A549 (cell line): ENCODE data around the gene NRIP2.

Source experiments
- BHLHE40 ChIP-seq: IDR thresholded peaks from 2 replicates; pipeline ENCODE4 v1.6.1; 2012; ENCODE audit warnings: low read depth, low read length, inconsistent platforms
- CEBPB ChIP-seq, 2 experiments: fragments of >200 bp in 1 of 2; sonication (Bioruptor Twin) in 1 of 2; formaldehyde crosslinking in 1 of 2; IDR thresholded peaks; 2 replicates each; pipeline ENCODE4 v1.6.1; 2012 to 2016
- ESRRA ChIP-seq: fragments of 150-350 bp; IDR thresholded peaks from 2 replicates; pipeline ENCODE4 v1.6.1; 2014; ENCODE audit warnings: mild to moderate bottlenecking, low read length, borderline replicate concordance
- PHF8 ChIP-seq: fragments of 200-600 bp; sonication (generic); IDR thresholded peaks from 2 replicates; pipeline ENCODE4 v1.6.1; 2016; ENCODE audit warnings: low read depth, mild to moderate bottlenecking, antibody characterized with exemption, moderate library complexity, borderline replicate concordance
- POLR2A ChIP-seq: IDR thresholded peaks from 2 replicates; pipeline ENCODE4 v1.6.1; 2012; ENCODE audit warnings: mild to moderate bottlenecking, low read length
- RAD21 ChIP-seq, 2 experiments: fragments of >200 bp in 1 of 2; sonication (Bioruptor Twin) in 1 of 2; formaldehyde crosslinking in 1 of 2; IDR thresholded peaks in 1 of 2; conservative IDR thresholded peaks in 1 of 2; 2 replicates in 1 of 2; 3 replicates in 1 of 2; pipeline ENCODE4 v1.6.1; 2012 to 2018; ENCODE audit warnings: inconsistent platforms in 1 of 2
- SMC3 ChIP-seq: fragments of >200 bp; sonication (Bioruptor Twin); formaldehyde crosslinking; IDR thresholded peaks from 3 replicates; pipeline ENCODE4 v1.6.1; 2018; ENCODE audit warnings: inconsistent platforms
- TF ChIP-seq, protein P1 (sequence below): fragments of >200 bp; sonication (Bioruptor Twin); formaldehyde crosslinking; IDR thresholded peaks from 3 replicates; pipeline ENCODE4 v1.5.1; 2016
- TF ChIP-seq, protein P2 (sequence below): fragments of 200-600 bp; sonication (generic); IDR thresholded peaks from 2 replicates; pipeline ENCODE4 v1.6.1; 2016; ENCODE audit warnings: antibody characterized with exemption, mild to moderate bottlenecking, moderate library complexity
- TF ChIP-seq, protein P3 (sequence below): IDR thresholded peaks from 2 replicates; pipeline ENCODE4 v1.6.1; 2012
- TF ChIP-seq, protein P4 (sequence below): fragments of 450-650 bp; IDR thresholded peaks from 2 replicates; pipeline ENCODE4 v1.6.1; 2014; ENCODE audit warnings: antibody characterized with exemption

DNA sequence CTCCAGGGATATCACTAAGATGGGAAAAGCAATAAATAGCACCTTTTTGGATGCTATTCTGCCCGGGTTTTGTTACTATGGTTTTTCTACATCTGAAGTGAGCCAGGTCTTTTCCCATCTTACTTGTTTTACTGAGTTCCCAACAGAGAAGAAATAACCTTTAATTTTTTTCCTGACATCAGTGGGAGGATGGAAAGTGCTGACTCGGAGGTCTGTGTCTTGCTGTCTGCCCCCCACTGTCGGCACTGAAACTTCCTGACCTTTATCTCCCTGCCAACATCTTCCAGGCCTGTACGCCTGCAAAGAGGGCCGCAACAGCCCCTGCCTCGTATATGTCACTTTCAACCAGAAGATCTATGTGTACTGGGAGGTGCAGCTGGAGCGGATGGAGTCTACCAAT lies 11.4 kb downstream of the NRIP2 start:
- TF ChIP-seq ESRRA = no peak
- TF ChIP-seq, protein P1, sequence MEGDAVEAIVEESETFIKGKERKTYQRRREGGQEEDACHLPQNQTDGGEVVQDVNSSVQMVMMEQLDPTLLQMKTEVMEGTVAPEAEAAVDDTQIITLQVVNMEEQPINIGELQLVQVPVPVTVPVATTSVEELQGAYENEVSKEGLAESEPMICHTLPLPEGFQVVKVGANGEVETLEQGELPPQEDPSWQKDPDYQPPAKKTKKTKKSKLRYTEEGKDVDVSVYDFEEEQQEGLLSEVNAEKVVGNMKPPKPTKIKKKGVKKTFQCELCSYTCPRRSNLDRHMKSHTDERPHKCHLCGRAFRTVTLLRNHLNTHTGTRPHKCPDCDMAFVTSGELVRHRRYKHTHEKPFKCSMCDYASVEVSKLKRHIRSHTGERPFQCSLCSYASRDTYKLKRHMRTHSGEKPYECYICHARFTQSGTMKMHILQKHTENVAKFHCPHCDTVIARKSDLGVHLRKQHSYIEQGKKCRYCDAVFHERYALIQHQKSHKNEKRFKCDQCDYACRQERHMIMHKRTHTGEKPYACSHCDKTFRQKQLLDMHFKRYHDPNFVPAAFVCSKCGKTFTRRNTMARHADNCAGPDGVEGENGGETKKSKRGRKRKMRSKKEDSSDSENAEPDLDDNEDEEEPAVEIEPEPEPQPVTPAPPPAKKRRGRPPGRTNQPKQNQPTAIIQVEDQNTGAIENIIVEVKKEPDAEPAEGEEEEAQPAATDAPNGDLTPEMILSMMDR = no peak
- TF ChIP-seq, protein P2, sequence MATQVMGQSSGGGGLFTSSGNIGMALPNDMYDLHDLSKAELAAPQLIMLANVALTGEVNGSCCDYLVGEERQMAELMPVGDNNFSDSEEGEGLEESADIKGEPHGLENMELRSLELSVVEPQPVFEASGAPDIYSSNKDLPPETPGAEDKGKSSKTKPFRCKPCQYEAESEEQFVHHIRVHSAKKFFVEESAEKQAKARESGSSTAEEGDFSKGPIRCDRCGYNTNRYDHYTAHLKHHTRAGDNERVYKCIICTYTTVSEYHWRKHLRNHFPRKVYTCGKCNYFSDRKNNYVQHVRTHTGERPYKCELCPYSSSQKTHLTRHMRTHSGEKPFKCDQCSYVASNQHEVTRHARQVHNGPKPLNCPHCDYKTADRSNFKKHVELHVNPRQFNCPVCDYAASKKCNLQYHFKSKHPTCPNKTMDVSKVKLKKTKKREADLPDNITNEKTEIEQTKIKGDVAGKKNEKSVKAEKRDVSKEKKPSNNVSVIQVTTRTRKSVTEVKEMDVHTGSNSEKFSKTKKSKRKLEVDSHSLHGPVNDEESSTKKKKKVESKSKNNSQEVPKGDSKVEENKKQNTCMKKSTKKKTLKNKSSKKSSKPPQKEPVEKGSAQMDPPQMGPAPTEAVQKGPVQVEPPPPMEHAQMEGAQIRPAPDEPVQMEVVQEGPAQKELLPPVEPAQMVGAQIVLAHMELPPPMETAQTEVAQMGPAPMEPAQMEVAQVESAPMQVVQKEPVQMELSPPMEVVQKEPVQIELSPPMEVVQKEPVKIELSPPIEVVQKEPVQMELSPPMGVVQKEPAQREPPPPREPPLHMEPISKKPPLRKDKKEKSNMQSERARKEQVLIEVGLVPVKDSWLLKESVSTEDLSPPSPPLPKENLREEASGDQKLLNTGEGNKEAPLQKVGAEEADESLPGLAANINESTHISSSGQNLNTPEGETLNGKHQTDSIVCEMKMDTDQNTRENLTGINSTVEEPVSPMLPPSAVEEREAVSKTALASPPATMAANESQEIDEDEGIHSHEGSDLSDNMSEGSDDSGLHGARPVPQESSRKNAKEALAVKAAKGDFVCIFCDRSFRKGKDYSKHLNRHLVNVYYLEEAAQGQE = no peak
- TF ChIP-seq RAD21 (conservative IDR thresholded peaks at IDR 0.05 in 1 of 2, IDR thresholded peaks at IDR 0.05 in 1 of 2) = no peak
- TF ChIP-seq PHF8 = no peak
- TF ChIP-seq, protein P3, sequence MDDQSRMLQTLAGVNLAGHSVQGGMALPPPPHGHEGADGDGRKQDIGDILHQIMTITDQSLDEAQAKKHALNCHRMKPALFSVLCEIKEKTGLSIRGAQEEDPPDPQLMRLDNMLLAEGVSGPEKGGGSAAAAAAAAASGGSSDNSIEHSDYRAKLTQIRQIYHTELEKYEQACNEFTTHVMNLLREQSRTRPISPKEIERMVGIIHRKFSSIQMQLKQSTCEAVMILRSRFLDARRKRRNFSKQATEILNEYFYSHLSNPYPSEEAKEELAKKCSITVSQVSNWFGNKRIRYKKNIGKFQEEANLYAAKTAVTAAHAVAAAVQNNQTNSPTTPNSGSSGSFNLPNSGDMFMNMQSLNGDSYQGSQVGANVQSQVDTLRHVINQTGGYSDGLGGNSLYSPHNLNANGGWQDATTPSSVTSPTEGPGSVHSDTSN = no peak
- no peak for TF ChIP-seq POLR2A
- no peak for TF ChIP-seq SMC3
- TF ChIP-seq BHLHE40 = no peak
- no peak for TF ChIP-seq CEBPB (IDR thresholded peaks at IDR 0.05)
- TF ChIP-seq, protein P4, sequence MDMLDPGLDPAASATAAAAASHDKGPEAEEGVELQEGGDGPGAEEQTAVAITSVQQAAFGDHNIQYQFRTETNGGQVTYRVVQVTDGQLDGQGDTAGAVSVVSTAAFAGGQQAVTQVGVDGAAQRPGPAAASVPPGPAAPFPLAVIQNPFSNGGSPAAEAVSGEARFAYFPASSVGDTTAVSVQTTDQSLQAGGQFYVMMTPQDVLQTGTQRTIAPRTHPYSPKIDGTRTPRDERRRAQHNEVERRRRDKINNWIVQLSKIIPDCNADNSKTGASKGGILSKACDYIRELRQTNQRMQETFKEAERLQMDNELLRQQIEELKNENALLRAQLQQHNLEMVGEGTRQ = no peak
